K562 (cell line): ENCODE measurements around the gene SUPT5H. TPM values are rescaled to one million over a fixed set of nuclear protein-coding genes. Genes with fewer than 3 reads are reported as not detected.

Experiments
- ATAC-seq: fragments of 200-7000 bp; cut with Tn5 transposase; 3 replicates; pipeline ENCODE4 v1.9.1; 2020; ENCODE audit warnings: moderate library complexity
- BruUV-seq: library from RNA; stranded (reverse); fragments of 400-500 nt; replicated peaks from 2 replicates; lab custom pipeline; 2021; lab: Mats Ljungman, UMichigan
- CTCF ChIA-PET: fragments of 300-600 bp; formaldehyde crosslinking; extraction: SDS; loops from one replicate; lab custom pipeline; 2021; ENCODE audit warnings: low intra/inter-chr PET ratio; lab: Yijun Ruan, JAX
- POLR2A ChIA-PET: fragments of 300-600, 350-650 bp; sonication (Branson Sonifier 250); formaldehyde crosslinking; extraction: SDS; loops from one replicate; lab custom pipeline; 2021; ENCODE audit warnings: antibody characterized with exemption, inconsistent platforms; lab: Yijun Ruan, JAX
- DNase-seq, 4 experiments: peaks; one replicate each; pipeline versions ENCODE4 v3.0.0 to v3.0.0-alpha.2; 2011 to 2018; ENCODE audit warnings: low spot score in 3 of 4, mixed read lengths in 3 of 4; ENCODE audit errors: extremely low read depth in 1 of 4
- FAIRE-seq: peaks from 2 replicates; lab custom pipeline; 2011; peaks lifted over from hg19 to GRCh38; lab: Jason Lieb, UNC
- H2AFZ ChIP-seq: 2 replicates; pipeline ENCODE4 v1.6.0; 2011; ENCODE audit warnings: low read depth, low read length, control low read depth, inconsistent platforms
- H3K27ac ChIP-seq: fragments of 200-600 bp; 3 replicates; pipeline ENCODE4 v1.8.0; 2011; ENCODE audit warnings: low read depth, mild to moderate bottlenecking, control low read depth, inconsistent platforms, low read length, moderate library complexity, mixed read lengths; ENCODE audit errors: extremely low read depth
- H3K27me3 ChIP-seq, 2 experiments: fragments of 300-600 bp in 1 of 2; 2 replicates in 1 of 2; 3 replicates in 1 of 2; pipeline versions ENCODE4 v1.6.0 to v1.8.0; 2011; ENCODE audit warnings: inconsistent platforms in 2 of 2, low read length in 2 of 2, mild to moderate bottlenecking in 1 of 2, mixed read lengths in 1 of 2, moderate library complexity in 1 of 2; ENCODE audit not compliant: control insufficient read depth in 2 of 2, insufficient read depth in 2 of 2
- H3K36me3 ChIP-seq: fragments of 300-600 bp; 3 replicates; pipeline ENCODE4 v1.8.0; 2011; ENCODE audit warnings: mild to moderate bottlenecking, low read length, inconsistent platforms; ENCODE audit not compliant: control insufficient read depth, insufficient read depth
- H3K4me1 ChIP-seq, 2 experiments: fragments of 200-600 bp in 1 of 2; replicated peaks in 1 of 2; 2 replicates in 1 of 2; 3 replicates in 1 of 2; pipeline versions ENCODE4 v1.5.1 to v1.8.0; 2011; ENCODE audit warnings: inconsistent platforms in 2 of 2, low read length in 2 of 2, mild to moderate bottlenecking in 1 of 2, mixed read lengths in 1 of 2, moderate library complexity in 1 of 2; ENCODE audit not compliant: control insufficient read depth in 2 of 2, insufficient read depth in 2 of 2
- H3K4me2 ChIP-seq: 2 replicates; pipeline ENCODE4 v1.6.1; 2011; ENCODE audit warnings: low read length, control low read depth, inconsistent platforms, mixed read lengths; ENCODE audit not compliant: insufficient read depth
- H3K4me3 ChIP-seq: fragments of 200-600 bp; sonication (generic), shearing (Covaris generic); 2 replicates; pipeline ENCODE4 v1.5.1; 2016; ENCODE audit warnings: control low read depth, inconsistent platforms
- H3K79me2 ChIP-seq: fragments of 200-600 bp; 3 replicates; pipeline ENCODE4 v1.8.0; 2011; ENCODE audit warnings: low read length, inconsistent platforms; ENCODE audit not compliant: control insufficient read depth, insufficient read depth
- H3K9ac ChIP-seq, 2 experiments: 2 replicates each; pipeline versions ENCODE4 v1.6.0 to v1.6.1; 2011; ENCODE audit warnings: low read depth in 2 of 2, low read length in 2 of 2, control low read depth in 1 of 2, inconsistent platforms in 1 of 2, mild to moderate bottlenecking in 1 of 2, mixed read lengths in 1 of 2; ENCODE audit not compliant: insufficient read depth in 1 of 2
- H3K9me1 ChIP-seq: one replicate; pipeline ENCODE4 v1.6.0; 2011; ENCODE audit warnings: inconsistent platforms, mild to moderate bottlenecking, low read length, moderate library complexity; ENCODE audit not compliant: control insufficient read depth, insufficient read depth
- H3K9me3 ChIP-seq: replicated peaks from 2 replicates; pipeline ENCODE4 v1.5.1; 2011; ENCODE audit warnings: low read depth, low read length, inconsistent platforms; ENCODE audit not compliant: control insufficient read depth, insufficient read depth
- H4K20me1 ChIP-seq: replicated peaks from 2 replicates; pipeline ENCODE4 v1.6.1; 2011; ENCODE audit warnings: low read length, inconsistent platforms, mixed read lengths; ENCODE audit not compliant: control insufficient read depth, insufficient read depth
- AFF4 ChIP-seq: sonication (generic); formaldehyde crosslinking; IDR thresholded peaks from 2 replicates; pipeline ENCODE4 v1.8.0; 2023; ENCODE audit warnings: mild to moderate bottlenecking, missing genetic modification reagents
- BCLAF1 ChIP-seq, 2 experiments: fragments of 450-650 bp in 1 of 2; IDR thresholded peaks; 2 replicates each; pipeline ENCODE4 v1.6.1; 2011 to 2017; ENCODE audit warnings: low read depth in 2 of 2, antibody characterized with exemption in 1 of 2, borderline replicate concordance in 1 of 2, low read length in 1 of 2, mild to moderate bottlenecking in 1 of 2, mixed read lengths in 1 of 2; ENCODE audit not compliant: control insufficient read depth in 1 of 2
- TAF15 ChIP-seq: fragments of 200-400 bp; formaldehyde crosslinking; IDR thresholded peaks from 2 replicates; pipeline ENCODE4 v1.6.1; 2017; ENCODE audit warnings: mild to moderate bottlenecking, low read depth, low read length, moderate library complexity
- ZC3H11A ChIP-seq: IDR thresholded peaks from 2 replicates; pipeline ENCODE4 v1.6.1; 2012; ENCODE audit warnings: low read depth, low read length, improper control_type of control experiment
- ZNF184 ChIP-seq: sonication (generic); formaldehyde crosslinking; IDR thresholded peaks from 2 replicates; pipeline ENCODE4 v1.5.0; 2020; ENCODE audit warnings: missing genetic modification reagents
- ZNF384 ChIP-seq: IDR thresholded peaks from 2 replicates; pipeline ENCODE4 v1.6.1; 2012; ENCODE audit warnings: low read depth, low read length, improper control_type of control experiment
- WGBS: fragments of 100-300 bp; shearing (Covaris generic); methylation state at CpG from one replicate; pipeline ENCODE4 v1.1.6; 2016; ENCODE audit warnings: low coverage, mixed read lengths; ENCODE audit not compliant: insufficient coverage; ENCODE audit errors: missing lambda C conversion rate; 5-methylcytosine and 5-hydroxymethylcytosine counted together
- in situ Hi-C: fragments of 300-500 bp; cut with MboI; formaldehyde crosslinking; loops from 4 replicates; pipeline ENCODE4 v1.15.0; 2018; ENCODE audit warnings: inconsistent platforms, mixed read lengths
- intact Hi-C: fragments of 100-400 bp; cut with micrococcal nuclease; formaldehyde crosslinking; loops from 2 replicates; pipeline ENCODE4 v1.14.2; 2022
- polyA plus RNA-seq, 8 experiments: library from polyadenylated mRNA; depleted of rRNA in 4 of 8; stranded (reverse) in 5 of 8; unstranded in 3 of 8; fragments of >200 nt; fragmentation: Nextera tagmentation in 2 of 8; fragmentation: Illumina TruSeq in 1 of 8; extraction: Ambion mirVana in 2 of 8; extraction: Trizol in 1 of 8; gene quantifications; 2 replicates each; pipeline versions ENCODE4 v1.2.1 to v1.2.3, GENCODE V29; 2011 to 2014; ENCODE audit warnings: inconsistent platforms in 1 of 8, missing spikeins in 1 of 8
- total RNA-seq, 7 experiments: library from RNA; depleted of rRNA in 6 of 7; stranded (reverse); fragments of >200 nt in 6 of 7; fragmentation: Illumina TruSeq in 2 of 7; extraction: Trizol in 2 of 7; gene quantifications; 2 replicates each; pipeline versions ENCODE4 v1.2.1 to v1.2.3, GENCODE V29; 2011 to 2021; ENCODE audit warnings: low replicate concordance in 1 of 7
- TF ChIP-seq, protein P1 (sequence below): fragments of 450-650 bp; formaldehyde crosslinking; IDR thresholded peaks from 2 replicates; pipeline ENCODE4 v1.4.0; 2020; ENCODE audit warnings: mild to moderate bottlenecking, mixed read lengths

The SUPT5H gene
- total and polyA plus RNA-seq, 9 of the 15 experiments (the other 6 are each of a cell fraction or from before 2014, with no cell fraction given), result 13.3 to 85.9 (median 35.9) TPM

- no peaks in the 10 kb centered on the region for H3K36me3 ChIP-seq
- no peaks in the 10 kb centered on the region for H4K20me1 ChIP-seq
- H2AFZ ChIP-seq, result peak overlapping the region; percentile 97
- POLR2A ChIA-PET, result interaction anchor here (1.1 to 1.5 kb wide), 3 partner anchors 12 to 85 kb away, joined by 3 to 6 read pairs (median 4); partner anchors contain the start of gene RPS16
- no peak for ATAC-seq
- no peaks in the 10 kb centered on the region for H3K9me3 ChIP-seq
- peak overlapping the region; percentile 43 to 71; a peak in 2 of 4 replicates for H3K9ac ChIP-seq
- 0 out of 5 replicates have a peak, but pooled peaks cover 0 to 2% of the 10 kb centered on the region in 2 experiments for H3K27me3 ChIP-seq
- H3K9me1 ChIP-seq, result no peaks in the 10 kb centered on the region
- no peaks in the 10 kb centered on the region for H3K79me2 ChIP-seq
- H3K4me2 ChIP-seq, result peak overlapping the region; percentile 69; the same call in 1 of the 2 replicates
- DNase-seq, result no peak
- CTCF ChIA-PET, result no interaction called here
- peak overlapping the region; percentile 80; the same call in 1 of the 3 replicates for H3K27ac ChIP-seq
- no peak overlapping the region for H3K4me3 ChIP-seq
- no peak for FAIRE-seq
- WGBS, result 73% methylated on average over 7 of the region's 8 CpGs
- in situ Hi-C loops, result no loop called here
- peaks cover 17 to 21% of the 10 kb centered on the region in 2 experiments; a peak in 4 of 5 replicates for H3K4me1 ChIP-seq
- intact Hi-C loops, result no loop called here
- BruUV-seq, result no TSS peak
- TF ChIP-seq BCLAF1 (IDR thresholded peaks at IDR 0.05; ENCODE audit: borderline replicate concordance in 1 of 2, control insufficient read depth in 1 of 2, low read depth in 2 of 2, low read length in 1 of 2), result no peak
- TF ChIP-seq ZNF184 (CRISPR knock-in tag), result no peak
- TF ChIP-seq AFF4 (CRISPR knock-in tag), result no peak
- no peak for TF ChIP-seq ZC3H11A
- no peak for TF ChIP-seq ZNF384
- TF ChIP-seq, protein P1, sequence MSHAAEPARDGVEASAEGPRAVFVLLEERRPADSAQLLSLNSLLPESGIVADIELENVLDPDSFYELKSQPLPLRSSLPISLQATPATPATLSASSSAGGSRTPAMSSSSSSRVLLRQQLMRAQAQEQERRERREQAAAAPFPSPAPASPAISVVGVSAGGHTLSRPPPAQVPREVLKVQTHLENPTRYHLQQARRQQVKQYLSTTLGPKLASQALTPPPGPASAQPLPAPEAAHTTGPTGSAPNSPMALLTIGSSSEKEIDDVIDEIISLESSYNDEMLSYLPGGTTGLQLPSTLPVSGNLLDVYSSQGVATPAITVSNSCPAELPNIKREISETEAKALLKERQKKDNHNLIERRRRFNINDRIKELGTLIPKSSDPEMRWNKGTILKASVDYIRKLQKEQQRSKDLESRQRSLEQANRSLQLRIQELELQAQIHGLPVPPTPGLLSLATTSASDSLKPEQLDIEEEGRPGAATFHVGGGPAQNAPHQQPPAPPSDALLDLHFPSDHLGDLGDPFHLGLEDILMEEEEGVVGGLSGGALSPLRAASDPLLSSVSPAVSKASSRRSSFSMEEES (CRISPR knock-in tag), result no peak
- no peak for TF ChIP-seq TAF15
Measured at GRCh38 chr19:39520541-39521484, 75.4 kb downstream of the SUPT5H start.
